ENCODE data around the gene HDAC4. TPM values are rescaled to one million over a fixed set of nuclear protein-coding genes. Genes with fewer than 3 reads are reported as not detected.
A peak's percentile ranks its signal among the peaks of the same experiment; 100 is the strongest.

Gene HDAC4
- total and polyA plus RNA-seq, 3 donors from 2014 or later = 29.0 to 67.5 (median 58.7) TPM

DNA sequence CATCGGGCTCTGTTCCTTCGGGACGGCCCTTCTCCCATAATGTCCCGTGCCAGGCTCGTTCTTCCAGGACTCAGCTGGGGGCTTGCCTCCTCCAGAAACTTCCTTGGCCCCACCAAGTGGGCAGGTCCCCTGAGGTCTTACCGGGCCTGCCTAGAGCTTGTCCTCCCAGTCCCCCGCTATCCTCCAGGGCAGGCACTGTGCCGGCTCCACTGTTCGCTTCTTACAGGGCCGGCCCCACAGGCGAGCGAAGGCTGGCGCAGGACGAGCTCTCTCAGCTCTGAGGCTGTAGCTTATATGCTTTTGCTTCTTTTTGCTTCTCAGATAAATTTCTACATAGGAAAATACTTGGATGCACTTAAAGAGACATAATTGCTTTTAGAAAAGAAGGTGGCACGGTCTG, 323.6 kb downstream of the HDAC4 start:
- no peaks in the 10 kb centered on the region for H3K9me3 ChIP-seq
- 95 to 96% methylated on average over 10 to 15 of the region's 15 CpGs for WGBS, 2 donors
- intact Hi-C loops (cut with DNase I; ENCODE audit: low total_unique reads) = no loop called here
- no peaks in the 10 kb centered on the region for H3K36me3 ChIP-seq (ENCODE audit: low read depth, missing control alignments)
- no peaks in the 10 kb centered on the region for H3K4me1 ChIP-seq
- no peak overlapping the region for H3K4me3 ChIP-seq
- TF ChIP-seq, protein P1, sequence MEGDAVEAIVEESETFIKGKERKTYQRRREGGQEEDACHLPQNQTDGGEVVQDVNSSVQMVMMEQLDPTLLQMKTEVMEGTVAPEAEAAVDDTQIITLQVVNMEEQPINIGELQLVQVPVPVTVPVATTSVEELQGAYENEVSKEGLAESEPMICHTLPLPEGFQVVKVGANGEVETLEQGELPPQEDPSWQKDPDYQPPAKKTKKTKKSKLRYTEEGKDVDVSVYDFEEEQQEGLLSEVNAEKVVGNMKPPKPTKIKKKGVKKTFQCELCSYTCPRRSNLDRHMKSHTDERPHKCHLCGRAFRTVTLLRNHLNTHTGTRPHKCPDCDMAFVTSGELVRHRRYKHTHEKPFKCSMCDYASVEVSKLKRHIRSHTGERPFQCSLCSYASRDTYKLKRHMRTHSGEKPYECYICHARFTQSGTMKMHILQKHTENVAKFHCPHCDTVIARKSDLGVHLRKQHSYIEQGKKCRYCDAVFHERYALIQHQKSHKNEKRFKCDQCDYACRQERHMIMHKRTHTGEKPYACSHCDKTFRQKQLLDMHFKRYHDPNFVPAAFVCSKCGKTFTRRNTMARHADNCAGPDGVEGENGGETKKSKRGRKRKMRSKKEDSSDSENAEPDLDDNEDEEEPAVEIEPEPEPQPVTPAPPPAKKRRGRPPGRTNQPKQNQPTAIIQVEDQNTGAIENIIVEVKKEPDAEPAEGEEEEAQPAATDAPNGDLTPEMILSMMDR (IDR thresholded peaks at IDR 0.05) = no peak
- no peak for TF ChIP-seq POLR2A (IDR thresholded peaks at IDR 0.05)
- no peaks in the 10 kb centered on the region for H3K27me3 ChIP-seq
- DNase-seq = no peak
- H3K27ac ChIP-seq = no peak overlapping the region

DNA sequence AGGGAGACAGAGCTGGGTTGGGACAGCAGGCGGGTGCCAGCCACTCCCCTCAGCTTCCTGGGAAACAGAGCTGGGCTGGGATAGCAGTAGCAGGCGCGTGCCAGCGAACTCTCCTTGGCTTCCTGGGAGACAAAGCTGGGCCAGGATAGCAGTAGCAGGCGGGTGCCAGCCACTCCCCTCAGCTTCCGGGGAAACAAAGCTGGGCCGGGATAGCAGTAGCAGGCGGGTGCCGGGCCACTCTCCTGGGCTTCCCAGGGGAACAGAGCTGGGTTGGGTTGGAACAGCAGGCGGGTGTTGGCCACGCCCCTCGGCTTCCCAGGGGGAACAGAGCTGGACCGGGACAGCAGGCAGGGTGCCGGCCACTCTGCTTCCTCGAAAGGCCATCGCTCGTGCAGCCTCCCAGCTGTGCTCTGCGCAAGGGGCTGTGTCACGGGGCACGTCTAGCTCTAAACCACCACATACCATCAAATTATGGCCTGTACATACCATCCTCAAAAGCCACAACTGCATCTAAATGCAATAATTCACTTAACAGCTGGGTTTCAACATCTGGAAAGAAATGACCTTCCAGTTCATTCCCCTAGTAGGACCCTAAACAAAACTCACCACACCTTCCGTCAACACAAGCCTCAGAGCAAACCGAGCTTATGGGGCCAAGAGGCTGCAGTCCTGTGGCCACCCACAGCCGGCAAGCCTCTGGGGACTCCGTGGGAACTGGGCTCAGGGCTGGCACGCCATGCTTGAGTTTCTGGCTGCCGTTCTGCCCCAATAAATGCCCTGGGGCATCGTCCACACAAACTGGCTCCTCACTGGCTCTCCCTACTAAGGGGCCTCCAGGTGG, 324.7 kb downstream of the HDAC4 start:
- WGBS, 2 donors = 83 to 87% methylated on average over 19 to 26 of the region's 27 CpGs
- H3K27ac ChIP-seq = no peak overlapping the region
- H3K9me3 ChIP-seq = no peaks in the 10 kb centered on the region
- no peak for DNase-seq
- H3K4me1 ChIP-seq = no peaks in the 10 kb centered on the region
- H3K27me3 ChIP-seq = no peaks in the 10 kb centered on the region
- H3K4me3 ChIP-seq = no peak overlapping the region
- TF ChIP-seq, protein P1 (IDR thresholded peaks at IDR 0.05) = no peak
- no peak for TF ChIP-seq POLR2A (IDR thresholded peaks at IDR 0.05)
- H3K36me3 ChIP-seq (ENCODE audit: low read depth, missing control alignments) = no peaks in the 10 kb centered on the region
- intact Hi-C loops (cut with DNase I; ENCODE audit: low total_unique reads) = no loop called here

DNA sequence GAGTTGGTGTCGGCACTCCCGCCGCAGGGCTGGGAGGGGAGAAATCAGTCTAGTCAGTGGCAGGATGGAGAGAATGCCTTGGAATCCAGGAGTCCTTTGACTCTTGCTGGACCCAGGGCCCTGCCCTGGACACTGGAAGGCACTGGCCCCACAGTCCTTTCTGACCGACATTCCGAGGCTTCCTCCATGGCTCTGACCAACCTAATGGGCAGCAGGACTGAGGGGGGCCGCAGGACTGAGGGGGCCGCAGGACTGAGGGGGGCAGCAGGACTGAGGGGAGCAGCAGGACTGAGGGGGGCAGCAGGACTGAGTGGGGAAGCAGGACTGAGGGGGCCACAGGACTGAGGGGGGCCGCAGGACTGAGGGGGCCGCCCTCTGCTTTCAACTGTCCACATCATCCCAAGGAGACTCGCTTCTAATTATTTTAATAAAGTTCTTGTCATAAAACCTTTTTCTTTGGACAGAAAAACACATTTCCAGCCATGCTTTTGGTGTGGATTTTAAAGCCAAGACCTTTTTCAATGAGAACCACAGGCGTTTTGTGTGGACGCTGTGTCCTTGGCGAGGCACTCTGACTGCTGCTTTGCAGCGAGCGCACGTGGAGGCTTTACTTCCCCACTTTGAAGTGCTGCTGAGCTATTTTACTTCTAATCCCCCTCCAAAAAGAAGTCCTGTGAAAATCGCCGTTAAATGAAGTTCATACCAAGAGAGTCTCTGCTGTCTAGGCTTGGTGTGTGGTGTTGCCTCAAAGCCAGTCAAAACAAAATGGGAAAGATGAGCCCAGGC, 326.9 kb downstream of the HDAC4 start:
- intact Hi-C loops (cut with DNase I; ENCODE audit: low total_unique reads) = no loop called here
- WGBS, 2 donors = 75 to 81% methylated on average over 14 to 18 of the region's 18 CpGs
- no peaks in the 10 kb centered on the region for H3K27me3 ChIP-seq
- no peak overlapping the region for H3K27ac ChIP-seq
- no peaks in the 10 kb centered on the region for H3K9me3 ChIP-seq
- DNase-seq = peak; percentile 60
- no peak overlapping the region for H3K4me3 ChIP-seq
- TF ChIP-seq, protein P1 (IDR thresholded peaks at IDR 0.05) = no peak
- TF ChIP-seq POLR2A (IDR thresholded peaks at IDR 0.05) = no peak
- H3K36me3 ChIP-seq (ENCODE audit: low read depth, missing control alignments) = no peaks in the 10 kb centered on the region
- H3K4me1 ChIP-seq = no peaks in the 10 kb centered on the region

DNA sequence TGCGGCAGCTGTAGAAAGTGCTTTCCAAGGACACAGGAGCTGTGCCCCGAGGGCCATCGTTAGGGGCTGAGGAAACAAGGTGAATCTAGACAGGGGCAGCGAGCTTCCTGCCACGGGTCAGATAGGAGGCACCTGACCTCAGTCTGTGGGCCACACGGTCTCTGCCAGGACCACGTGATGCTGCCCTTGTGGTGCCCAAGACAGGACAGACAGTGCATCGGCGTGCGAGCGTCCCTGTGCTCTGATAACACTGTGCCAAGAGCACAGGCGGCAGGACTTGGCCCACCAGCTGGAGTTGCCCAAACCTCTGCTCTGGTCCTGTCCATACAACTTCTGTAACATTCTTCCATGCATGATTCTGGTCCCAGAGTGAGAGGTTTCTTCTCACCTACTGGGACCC, 327.6 kb downstream of the HDAC4 start:
- TF ChIP-seq, protein P1 (IDR thresholded peaks at IDR 0.05) = no peak
- TF ChIP-seq POLR2A (IDR thresholded peaks at IDR 0.05) = no peak
- Histone ChIP-seq H3K36me3 (ENCODE audit: low read depth, missing control alignments) (no peaks in the 10 kb centered on the region), H3K27ac (no peak overlapping the region), H3K27me3 (no peaks in the 10 kb centered on the region), H3K4me3 (no peak overlapping the region), H3K9me3 (no peaks in the 10 kb centered on the region), H3K4me1 (no peaks in the 10 kb centered on the region)
- intact Hi-C loops (cut with DNase I; ENCODE audit: low total_unique reads) = no loop called here
- no peak for DNase-seq
- WGBS, 2 donors = 81 to 83% methylated on average over 9 to 12 of the region's 12 CpGs

Data from testis (tissue), 3 donors.